HG03521 (cell line): ENCODE data around the gene AMH.

Experiments used
- ATAC-seq: cut with Tn5 transposase; IDR thresholded peaks from one replicate; pipeline ENCODE4 v1.9.1; 2021; ENCODE audit warnings: mild to moderate bottlenecking, moderate library complexity; ENCODE audit not compliant: unreplicated experiment

AMH gene

DNA sequence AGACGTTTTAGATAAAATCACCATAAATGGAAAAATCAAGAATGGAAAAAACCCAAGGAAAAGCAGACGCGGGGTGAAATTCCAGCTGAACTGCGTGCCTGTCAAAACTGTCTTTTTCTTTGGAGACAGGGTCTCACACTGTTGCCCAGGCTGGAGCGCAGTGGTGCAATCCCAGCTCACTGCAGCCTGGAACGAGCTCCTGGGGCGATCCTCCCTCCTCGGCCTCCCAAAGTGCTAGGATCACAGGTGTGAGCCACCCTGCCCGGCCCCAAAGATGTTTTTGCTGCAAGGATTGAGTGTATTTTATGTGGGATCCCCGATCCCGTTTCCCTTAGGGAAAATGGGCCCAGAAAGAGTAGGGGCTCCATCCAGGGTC, 33.7 kb downstream of the AMH start:
- no peak for ATAC-seq

DNA sequence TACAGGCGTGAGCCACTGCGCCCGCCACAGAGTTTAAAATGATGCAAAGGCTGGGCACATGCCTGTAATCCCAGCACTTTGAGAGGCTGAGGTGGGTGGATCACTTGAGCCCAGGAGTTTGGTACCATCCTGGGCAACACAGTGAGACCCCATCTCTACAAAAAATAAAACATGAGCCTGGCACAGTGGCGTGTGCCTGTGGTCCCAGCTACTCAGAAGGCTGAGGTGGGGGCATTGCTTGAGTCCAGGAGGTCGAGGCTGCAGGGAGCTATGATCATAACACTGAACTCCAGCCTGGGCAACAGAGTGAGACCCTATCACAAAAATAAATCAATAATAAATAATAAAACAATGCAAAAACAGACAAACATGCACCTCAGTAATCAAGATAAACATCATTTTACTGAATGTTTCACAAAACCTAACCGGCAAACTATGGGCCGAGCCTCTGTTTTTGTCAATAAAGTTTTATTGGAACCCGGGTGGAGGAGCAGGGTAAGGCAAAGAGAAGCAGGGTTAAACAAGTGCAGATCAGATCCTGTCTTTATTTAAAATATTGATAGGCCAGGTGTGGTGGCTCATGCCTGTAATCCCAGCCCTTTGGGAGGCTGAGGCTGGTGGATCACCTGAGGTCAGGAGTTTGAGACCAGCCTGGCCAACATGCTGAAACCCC, 34.8 kb downstream of the AMH start:
- no peak for ATAC-seq

DNA sequence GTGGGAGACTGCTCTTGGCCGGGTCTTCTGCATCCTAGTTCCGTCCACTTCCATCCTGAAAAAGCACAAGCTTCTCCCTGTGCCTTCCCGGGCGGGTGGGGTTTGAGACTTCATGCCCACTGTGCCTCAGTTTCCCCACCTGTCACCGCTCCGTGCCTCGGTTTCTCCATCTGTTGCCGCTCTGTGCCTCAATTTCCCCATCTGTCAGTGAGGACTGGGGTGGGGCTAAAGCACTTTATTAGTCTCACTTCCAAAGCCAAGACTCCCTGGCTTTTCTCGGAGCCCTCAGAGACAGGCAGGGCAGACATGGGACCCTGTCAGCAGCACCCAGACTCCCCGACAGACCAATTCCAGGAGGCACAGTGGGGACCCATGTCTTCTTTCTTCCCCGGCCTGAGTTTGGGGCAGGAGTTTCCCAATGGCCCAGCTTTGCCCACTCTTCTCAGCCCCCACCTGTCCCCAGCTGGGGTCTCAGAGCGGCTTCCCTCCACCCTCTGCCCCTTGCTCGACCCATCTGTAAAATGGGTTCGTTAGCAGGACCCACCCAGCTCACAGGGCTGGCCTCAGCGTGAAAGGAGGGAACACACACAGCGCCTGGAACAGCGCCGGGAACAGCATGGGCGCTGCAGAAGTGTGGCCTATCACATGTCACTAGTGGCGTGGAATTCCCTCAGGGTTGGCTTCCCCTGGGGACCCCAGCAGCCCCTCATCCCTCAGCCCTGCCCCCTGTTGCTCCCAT, 37.4 kb downstream of the AMH start:
- no peak for ATAC-seq

DNA sequence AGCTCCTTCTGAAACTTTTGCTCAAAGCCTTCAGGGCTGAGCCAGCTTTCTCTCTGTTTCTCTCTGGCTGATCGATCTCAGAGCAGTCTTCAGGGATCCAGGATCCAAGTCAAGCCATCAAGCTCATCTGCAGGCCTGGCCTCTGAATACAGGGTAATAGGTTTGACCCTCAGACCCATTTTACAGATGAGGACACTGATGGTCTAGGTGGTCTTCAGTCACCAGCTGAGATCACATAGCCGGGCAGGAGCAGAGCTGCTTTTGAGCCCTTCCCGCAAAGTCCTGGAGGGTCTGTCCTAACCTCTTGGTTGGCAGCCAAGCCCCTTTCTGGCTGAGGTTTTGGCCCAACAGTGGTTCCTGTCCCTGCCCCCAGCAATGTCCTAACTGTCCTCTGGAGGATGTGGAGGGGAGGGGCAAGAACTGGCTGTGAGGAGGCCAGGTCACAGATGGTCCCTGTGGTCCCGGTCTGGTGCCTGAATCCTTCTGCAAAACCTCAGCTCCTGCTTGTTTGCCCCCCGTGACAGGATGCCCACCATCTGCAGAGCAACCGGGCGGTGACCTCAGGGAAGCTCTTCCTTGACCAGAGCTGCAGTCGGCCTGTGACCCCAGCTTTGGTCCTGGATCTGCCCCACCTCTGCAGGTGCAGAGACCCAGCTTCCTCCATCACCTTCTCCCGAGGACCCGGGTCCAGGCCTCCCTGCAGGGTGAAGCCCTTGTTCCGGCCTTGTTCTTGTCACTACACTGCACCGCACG, 38.6 kb downstream of the AMH start:
- ATAC-seq = no peak

DNA sequence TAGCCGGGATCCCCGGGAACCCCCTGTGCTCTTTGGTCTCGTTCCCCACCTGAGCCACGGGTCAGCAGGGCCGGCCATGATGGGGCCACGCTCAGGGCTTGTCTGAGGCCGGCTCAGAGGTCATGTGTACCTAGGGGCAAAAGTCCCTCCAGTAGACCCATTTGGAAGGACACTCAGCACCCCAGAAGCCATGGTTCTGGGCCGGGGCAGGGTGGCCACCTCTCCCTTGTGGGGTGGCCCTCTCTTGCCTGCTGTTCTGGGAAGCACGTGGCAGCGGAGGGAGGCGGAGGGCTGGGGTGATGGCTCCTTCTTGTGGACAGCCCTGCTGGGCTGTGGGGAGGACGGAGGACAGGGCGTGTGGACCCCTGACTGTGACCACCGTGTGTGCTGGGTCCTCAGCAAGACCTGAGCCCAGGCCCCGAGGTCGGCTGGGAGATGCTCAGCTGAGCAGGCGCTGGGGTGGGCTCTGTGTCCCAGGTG, 39.3 kb downstream of the AMH start:
- ATAC-seq = no peak

DNA sequence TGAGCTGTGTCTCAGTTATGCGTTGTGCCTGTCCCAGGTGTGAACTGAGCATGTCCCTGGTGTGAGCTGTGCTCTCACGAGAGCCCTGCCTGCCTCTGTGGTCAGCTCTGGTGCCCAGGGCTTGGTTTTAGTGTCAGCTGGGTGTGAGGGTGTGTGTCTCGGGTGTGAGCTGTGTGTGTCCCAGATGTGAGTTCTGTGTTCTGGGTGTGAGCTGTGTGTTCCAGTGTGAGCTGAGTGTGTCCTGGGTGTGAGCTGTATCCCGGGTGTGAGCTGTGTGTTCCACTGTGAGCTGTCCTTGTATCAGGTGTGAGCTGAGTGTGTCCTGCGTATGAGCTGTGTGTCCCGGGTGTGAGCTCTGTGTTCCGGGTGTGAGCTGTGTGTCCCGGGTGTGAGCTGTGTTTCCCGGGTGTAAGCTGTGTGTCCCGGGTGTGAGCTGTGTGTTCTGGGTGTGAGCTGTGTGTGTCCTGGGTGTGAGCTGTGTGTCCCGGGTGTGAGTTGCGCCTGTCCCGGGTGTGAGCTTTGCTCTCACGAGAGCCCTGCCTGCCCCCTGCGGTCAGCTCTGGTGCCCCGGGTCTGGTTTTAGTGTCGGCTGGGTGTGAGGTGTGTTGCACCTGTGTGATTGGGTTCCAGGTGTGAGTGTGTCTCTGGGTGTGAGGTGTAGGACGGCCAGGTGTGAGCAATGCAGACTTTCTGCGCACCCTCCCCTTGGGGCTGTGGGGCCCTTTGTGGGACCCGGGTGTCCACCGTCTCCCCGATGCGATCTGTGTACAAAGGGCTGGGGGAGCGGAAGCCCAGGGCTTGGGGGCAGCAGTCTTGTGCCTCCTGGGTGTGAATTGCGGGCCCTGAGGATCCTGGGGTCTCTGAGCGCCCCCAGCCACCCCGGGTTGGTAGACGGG, 39.9 kb downstream of the AMH start:
- no peak for ATAC-seq

DNA sequence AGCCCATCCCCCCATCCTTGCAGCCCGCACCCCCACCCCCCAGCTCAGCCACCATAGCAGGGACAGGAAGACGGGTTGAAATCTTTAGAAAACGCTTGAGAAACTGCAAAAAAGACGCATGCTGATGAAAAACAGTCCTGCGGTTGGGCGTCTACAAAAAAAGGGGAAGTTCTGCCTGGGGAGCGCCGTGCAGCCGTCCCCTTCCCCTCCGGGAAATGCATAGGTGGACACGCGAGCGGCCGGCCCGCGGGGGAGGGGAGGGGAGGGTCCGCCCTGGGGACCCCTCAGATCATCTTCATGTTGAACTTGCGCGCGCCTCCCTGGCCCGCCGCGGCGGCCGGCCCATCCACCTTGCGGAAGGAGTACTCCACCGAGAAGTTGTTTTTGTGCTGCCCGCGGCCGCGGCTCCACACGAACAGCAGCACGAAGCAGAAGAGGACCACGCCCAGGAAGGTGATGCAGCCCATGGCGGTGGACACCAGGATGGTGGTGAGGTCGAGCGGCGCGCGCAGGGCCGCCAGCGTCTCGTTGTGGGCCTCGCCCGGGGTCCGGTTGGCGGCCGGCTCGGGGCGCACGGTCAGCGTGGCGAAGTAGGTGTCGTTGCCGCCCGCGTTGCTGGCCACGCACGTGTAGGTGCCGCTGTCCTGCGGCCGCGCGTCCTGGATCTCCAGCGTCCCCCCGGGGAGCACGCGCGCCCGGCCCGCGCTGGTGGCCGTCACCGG, 40.8 kb downstream of the AMH start:
- no peak for ATAC-seq

DNA sequence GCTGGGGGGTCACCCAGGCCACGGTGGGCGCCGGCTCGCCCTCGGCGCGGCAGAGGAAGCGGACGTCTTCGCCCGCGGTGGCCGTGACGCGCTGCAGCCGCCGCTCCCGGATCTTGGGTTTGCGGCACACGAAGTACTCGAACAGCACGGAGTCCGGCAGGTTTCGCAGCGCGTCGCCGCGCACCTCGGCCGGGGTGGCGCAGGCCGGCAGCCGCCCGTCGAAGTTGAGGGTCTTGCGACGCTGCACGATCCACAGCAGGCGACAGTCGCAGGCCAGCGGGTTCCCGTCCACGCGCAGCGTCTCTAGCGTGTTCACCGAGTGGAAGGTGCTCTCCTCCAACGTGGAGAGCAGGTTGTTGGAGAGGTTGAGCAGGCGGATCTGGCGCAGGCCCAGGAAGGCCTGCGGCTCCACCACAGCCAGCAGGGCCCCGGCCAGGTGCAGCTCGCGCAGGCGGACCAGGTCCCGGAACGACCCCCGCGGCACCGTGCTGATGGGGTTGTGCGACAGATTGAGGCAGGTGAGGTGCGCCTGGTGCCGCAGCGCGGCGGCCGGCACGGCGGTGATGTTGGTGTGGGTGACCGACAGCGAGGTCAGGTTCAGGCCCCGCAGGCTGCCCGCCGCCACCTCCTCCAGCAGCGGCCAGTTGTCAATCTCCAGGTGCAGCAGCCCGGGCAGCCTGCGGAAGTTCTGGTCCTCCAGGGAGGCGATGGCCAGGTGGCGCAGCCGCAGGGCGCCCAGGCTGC, 41.5 kb downstream of the AMH start:
- ATAC-seq = no peak

DNA sequence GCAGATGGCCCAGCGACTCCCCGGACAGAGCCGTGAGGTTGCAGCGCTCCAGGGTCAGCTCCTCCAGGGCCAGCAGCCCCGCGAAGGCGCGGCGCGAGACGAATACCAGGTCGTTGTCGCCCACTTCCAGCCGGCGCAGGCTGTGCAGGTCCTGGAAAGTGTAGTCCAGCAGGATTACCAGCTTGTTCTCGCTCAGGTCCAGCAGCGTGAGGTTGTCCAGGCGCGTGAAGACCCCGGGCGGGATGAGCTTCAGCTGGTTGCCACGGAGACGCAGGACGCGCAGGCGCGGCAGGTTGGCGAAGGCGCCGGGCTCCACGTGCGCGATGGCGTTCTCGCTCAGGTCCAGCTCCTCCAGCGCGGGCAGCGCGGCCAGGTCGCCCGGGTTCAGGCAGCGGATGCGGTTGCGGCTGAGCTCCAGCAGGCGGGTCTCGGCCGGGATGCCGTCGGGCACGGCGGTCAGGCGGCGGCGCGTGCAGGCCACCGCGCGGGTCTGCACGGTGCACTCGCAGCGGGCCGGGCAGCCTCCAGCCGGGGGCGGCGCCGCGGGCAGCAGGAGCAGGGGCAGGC, 42.1 kb downstream of the AMH start:
- ATAC-seq = no peak

DNA sequence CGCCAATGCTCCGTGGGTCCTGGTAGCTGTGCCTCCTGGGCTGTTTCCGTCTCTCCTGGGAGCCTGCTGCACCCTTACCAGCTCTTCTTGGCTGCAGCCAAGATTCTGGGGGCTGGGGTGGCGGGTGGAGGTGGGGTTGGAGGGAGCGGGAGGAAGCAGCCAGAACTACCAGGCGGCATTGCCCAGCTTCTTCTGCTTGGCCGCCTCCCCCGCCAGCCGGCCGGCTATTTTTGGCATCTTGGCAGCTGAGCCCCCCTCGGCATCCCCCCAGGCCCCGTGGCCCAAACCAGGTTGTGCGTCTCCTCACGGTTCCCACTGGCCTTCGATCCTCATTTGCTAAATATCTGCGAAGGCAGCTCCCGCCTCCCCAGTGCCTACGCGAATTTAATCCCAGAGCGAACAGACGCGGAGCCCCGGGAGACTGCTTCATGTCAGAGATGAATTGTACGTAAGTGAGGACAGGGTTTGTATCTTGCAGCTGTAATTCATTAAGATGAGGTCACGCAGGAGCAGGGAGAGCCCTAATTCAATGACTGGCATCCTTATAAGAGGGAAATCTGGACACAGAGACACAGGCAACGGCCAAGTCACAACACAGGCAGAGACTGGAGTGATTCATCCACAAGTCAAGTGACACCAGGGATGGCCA, 45.7 kb downstream of the AMH start:
- no peak for ATAC-seq

DNA sequence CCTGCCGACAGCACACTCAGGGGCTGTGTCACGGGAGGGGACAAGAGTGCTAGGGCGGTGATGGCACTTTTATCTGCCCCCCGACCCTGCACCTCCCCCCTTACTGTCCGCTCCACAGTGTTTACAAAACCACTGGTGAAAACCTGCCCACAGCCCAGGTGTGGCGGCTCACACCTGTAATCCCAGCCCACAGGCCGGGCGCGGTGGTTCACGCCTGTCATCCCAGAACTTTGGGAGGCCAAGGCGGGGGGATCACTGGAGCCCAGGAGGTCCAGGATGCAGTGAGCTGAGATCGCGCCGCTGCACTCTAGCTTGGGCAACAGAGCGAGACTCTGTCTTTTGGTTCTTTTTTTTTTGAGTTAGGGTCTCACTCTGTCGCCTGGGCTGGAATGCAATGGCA, 47.0 kb downstream of the AMH start:
- ATAC-seq = no peak

DNA sequence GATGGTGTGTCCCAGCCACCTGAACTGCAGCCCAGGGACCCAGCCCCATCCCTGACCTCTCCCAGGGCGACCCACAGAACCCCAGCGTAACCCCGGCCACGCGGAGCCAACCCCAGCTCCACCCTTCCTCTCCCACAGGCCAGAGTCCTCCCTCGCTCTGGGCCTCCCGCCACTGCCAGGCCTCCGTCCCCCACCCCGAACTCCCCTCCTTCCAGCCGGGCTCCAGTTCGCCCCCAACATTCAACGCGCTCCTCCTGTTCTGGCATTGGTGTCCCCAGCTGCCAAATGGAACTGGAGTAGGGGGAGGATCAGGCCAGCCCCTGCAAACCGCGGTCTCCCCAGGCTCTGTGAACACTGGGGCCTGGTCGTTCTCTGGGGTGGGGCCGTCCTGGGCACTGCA, 51.4 kb downstream of the AMH start:
- ATAC-seq = no peak
